HFF-Myc (cell line): ENCODE data around the gene ADGB.
A peak's percentile ranks its signal among the peaks of the same experiment; 100 is the strongest.

Source experiments
- DNase-seq: peaks from one replicate; pipeline ENCODE4 v3.0.0-alpha.2; 2011; ENCODE audit warnings: low read depth; ENCODE audit errors: extremely low read depth
- H3K4me3 ChIP-seq: replicated peaks from 2 replicates; pipeline ENCODE4 v1.5.1; 2011; ENCODE audit warnings: low read depth, mild to moderate bottlenecking, control low read depth, low read length
- TF ChIP-seq, protein P1 (sequence below): IDR thresholded peaks from 2 replicates; pipeline ENCODE4 v1.5.1; 2012; ENCODE audit warnings: mild to moderate bottlenecking, low read depth, low read length, control low read depth; ENCODE audit errors: missing control alignments

ADGB gene

DNA sequence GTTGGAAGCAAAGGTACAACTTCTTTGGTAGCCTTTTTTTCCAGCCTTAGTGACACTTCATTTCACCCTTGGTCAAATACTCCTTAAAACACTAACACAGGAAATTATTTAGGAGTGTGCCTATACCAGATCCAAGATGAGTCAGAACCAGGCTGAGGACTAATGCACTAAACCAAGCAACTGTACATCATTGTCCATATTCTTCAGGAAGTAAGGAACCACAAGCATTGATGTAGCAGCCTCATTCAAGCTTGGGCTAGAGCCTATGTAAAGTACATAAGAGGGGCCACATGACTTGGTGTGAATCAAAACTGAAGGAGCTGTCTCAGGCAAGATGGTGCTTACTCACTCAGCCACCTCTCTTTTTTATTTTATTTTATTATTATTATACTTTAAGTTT lies 20.7 kb upstream of the ADGB start:
- TF ChIP-seq, protein P1, sequence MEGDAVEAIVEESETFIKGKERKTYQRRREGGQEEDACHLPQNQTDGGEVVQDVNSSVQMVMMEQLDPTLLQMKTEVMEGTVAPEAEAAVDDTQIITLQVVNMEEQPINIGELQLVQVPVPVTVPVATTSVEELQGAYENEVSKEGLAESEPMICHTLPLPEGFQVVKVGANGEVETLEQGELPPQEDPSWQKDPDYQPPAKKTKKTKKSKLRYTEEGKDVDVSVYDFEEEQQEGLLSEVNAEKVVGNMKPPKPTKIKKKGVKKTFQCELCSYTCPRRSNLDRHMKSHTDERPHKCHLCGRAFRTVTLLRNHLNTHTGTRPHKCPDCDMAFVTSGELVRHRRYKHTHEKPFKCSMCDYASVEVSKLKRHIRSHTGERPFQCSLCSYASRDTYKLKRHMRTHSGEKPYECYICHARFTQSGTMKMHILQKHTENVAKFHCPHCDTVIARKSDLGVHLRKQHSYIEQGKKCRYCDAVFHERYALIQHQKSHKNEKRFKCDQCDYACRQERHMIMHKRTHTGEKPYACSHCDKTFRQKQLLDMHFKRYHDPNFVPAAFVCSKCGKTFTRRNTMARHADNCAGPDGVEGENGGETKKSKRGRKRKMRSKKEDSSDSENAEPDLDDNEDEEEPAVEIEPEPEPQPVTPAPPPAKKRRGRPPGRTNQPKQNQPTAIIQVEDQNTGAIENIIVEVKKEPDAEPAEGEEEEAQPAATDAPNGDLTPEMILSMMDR = no peak
- H3K4me3 ChIP-seq = no peak overlapping the region
- DNase-seq = peak; percentile 10

DNA sequence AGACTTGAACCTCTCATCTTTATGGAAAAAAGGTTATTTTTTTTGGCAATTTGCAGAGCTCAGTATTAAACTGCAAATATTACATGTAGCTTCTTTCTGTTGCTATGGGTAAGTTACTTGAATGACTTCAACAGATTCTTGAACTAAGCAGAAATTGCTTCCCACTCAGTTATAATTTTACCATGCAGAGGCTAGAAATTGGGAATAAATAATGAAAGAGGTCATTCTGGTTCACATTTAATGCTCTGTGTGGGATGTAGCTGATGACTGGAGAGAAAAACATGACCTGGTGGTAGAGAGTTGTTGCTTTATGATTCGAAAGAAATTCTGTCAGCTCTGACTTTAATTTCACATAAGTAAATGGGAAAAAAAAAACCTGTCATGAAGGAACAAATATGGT lies 16.8 kb upstream of the ADGB start:
- TF ChIP-seq, protein P1 = no peak
- H3K4me3 ChIP-seq = no peak overlapping the region

DNA sequence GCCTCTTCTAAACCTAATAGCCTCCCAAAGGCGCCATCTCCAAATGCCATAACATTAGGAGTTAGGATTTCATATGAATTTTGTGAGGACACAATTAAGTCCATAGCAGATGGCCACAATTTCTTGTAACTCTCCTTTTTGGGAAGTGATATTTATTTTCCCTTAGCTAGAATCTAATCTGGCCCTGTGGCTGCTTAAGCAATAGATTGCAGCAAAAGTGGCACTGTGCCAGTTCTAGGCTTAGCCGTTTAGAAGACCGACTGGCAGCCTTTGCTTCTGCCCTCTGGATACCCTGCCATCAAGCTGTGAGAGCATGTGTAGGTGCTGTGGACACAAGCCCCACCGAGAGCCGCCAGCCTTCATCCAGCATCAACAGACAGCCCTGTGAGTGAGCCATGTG lies 15.9 kb upstream of the ADGB start:
- no peak overlapping the region for H3K4me3 ChIP-seq
- TF ChIP-seq, protein P1 = no peak
- DNase-seq = no peak

More for the DNA sequence above, 16.8 kb upstream of the ADGB start:
- DNase-seq = no peak

DNA sequence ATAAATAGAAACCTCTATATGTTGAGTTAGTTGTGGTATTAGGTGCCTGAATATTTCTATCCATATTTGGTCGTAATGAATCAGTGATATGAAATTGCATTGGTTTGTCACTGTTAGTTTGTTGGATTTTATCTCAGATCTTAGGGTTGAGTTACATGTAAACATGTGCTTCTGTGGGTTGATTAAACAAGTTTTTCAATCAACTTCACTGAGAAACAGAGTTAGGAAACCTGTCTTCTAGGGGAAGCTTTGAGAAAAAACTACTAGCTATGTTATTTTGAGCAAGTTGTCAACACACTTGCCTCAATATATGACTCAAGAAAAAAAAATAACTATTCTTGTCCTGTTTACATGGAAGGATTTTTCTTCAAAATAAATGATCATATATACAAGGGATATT lies 14.8 kb upstream of the ADGB start:
- TF ChIP-seq, protein P1 = no peak
- no peak overlapping the region for H3K4me3 ChIP-seq
- DNase-seq = no peak

DNA sequence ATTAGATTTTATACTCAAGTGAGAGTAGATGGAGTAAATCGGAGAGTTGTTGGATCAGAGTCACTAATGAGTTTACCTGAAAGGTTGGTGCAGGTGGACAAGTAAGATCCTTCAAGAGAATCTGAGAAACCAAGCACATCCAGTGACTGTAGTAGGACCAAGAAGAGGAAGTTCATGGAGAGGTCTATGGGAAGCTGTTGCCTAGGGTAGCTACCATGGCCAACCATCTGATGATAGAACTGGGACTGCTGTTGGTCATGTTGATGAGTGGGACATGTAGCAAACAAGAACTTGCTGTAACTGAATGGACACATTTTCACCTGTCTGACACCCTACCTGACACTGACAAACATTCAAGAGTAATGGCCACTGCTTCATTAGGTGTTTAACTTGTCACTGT lies 11.3 kb upstream of the ADGB start:
- TF ChIP-seq, protein P1 = no peak
- no peak for DNase-seq
- H3K4me3 ChIP-seq = no peak overlapping the region

DNA sequence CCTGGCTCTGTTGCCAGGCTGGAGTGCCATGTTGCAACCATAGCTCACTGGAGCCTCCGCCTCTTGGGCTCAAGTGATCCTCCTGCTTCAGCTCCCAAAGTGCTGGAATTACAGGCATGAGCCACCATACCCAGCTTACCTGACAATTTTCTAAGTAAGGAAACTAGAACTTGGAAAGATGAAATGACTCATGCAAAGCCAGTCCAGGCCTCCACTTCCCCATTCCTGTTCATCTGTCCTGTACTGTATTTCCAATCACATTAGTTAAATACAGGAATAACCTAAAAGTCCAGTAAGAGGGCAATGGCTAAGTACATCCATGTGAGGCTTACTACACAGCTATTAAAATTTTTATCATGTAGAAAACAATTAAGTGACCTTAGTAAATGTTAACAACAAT lies 8.3 kb upstream of the ADGB start:
- no peak for DNase-seq
- H3K4me3 ChIP-seq = no peak overlapping the region
- TF ChIP-seq, protein P1 = no peak

DNA sequence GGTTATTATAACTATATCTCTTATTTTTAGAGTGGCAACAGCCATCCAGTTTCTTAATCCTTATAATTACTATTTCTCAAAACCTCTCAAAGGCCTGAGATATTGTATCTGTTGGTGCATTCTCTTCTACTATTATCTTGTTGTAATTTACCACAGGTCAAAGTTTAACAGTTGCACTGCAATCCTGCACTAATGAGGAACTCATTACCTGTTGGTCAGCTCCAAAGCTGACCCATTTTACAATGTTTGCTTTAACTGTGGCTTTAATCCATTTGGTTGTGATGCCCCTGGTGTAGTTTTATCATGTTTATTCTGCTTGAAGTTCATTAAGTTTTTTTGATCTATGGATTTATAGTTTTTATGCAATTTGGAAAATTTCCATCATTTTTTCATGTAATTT lies 6.3 kb upstream of the ADGB start:
- TF ChIP-seq, protein P1 = no peak
- no peak for DNase-seq
- H3K4me3 ChIP-seq = no peak overlapping the region
